NCI-H1105 (cell line): ENCODE results near the gene PTPRD.
"Not testable (repeated sequence)": the region's sequence is repeated elsewhere in the genome, so short reads cannot be mapped to it uniquely, and the experiment has no call there.

Source experiments
- DNase-seq: peaks from one replicate; lab custom pipeline; 2025; lab: John Stamatoyannopoulos, UW

Gene PTPRD

GRCh38 chr9:9963841-9964240, 649.0 kb downstream of the PTPRD start:
- DNase-seq = no peak

- DNase-seq = no peak
Observed at GRCh38 chr9:9961934-9962333, 650.9 kb downstream of the PTPRD start.

GRCh38 chr9:9961487-9961886, 651.3 kb downstream of the PTPRD start:
- no peak for DNase-seq

- no peak for DNase-seq
Observed at GRCh38 chr9:9951556-9952160, 661.1 kb downstream of the PTPRD start.

GRCh38 chr9:9950813-9951212, 662.0 kb downstream of the PTPRD start:
- no peak for DNase-seq

- no peak for DNase-seq
Observed at GRCh38 chr9:9949978-9950377, 662.8 kb downstream of the PTPRD start.

- DNase-seq = no peak
Observed at GRCh38 chr9:9949368-9949767, 663.4 kb downstream of the PTPRD start.

GRCh38 chr9:9945966-9946365, 666.8 kb downstream of the PTPRD start:
- no peak for DNase-seq

GRCh38 chr9:9942764-9943424, 669.9 kb downstream of the PTPRD start:
- DNase-seq = peak; percentile 26

GRCh38 chr9:9938432-9938831, 674.4 kb downstream of the PTPRD start:
- DNase-seq = no peak

- DNase-seq = not testable (repeated sequence)
Observed at GRCh38 chr9:9931464-9931863, 681.3 kb downstream of the PTPRD start.

- no peak for DNase-seq
Observed at GRCh38 chr9:9924376-9924775, 688.4 kb downstream of the PTPRD start.

- no peak for DNase-seq
Observed at GRCh38 chr9:9921805-9922204, 691.0 kb downstream of the PTPRD start.

- no peak for DNase-seq
Observed at GRCh38 chr9:9920425-9921060, 692.3 kb downstream of the PTPRD start.

GRCh38 chr9:9919174-9919775, 693.5 kb downstream of the PTPRD start:
- no peak for DNase-seq

- no peak for DNase-seq
Observed at GRCh38 chr9:9917400-9917799, 695.4 kb downstream of the PTPRD start.

- no peak for DNase-seq
Observed at GRCh38 chr9:9914174-9914573, 698.6 kb downstream of the PTPRD start.

- no peak for DNase-seq
Observed at GRCh38 chr9:9913276-9913832, 699.4 kb downstream of the PTPRD start.

- peak; percentile 52 for DNase-seq
Observed at GRCh38 chr9:9912459-9912858, 700.3 kb downstream of the PTPRD start.

GRCh38 chr9:9905736-9906135, 707.1 kb downstream of the PTPRD start:
- DNase-seq = no peak

- DNase-seq = no peak
Observed at GRCh38 chr9:9904041-9904440, 708.8 kb downstream of the PTPRD start.

- DNase-seq = no peak
Observed at GRCh38 chr9:9901624-9902023, 711.2 kb downstream of the PTPRD start.

GRCh38 chr9:9893837-9894236, 719.0 kb downstream of the PTPRD start:
- no peak for DNase-seq
